Body of pancreas (tissue), 4 donors: Measurements from ENCODE around the gene NELFCD.

ENCODE experiments used
- POLR2A ChIP-seq, 3 donors: fragments of 450-650 bp; IDR thresholded peaks; one replicate each; pipeline ENCODE4 v1.6.1; 2016; ENCODE audit warnings: antibody characterized with exemption in 3 of 3, mild to moderate bottlenecking in 2 of 3
- TF ChIP-seq, protein P1 (sequence below), 7 experiments: fragments of 450-650 bp in 4 of 7; fragments of 200-600 bp in 3 of 7; sonication (generic) in 3 of 7; IDR thresholded peaks; one replicate each; pipeline ENCODE4 v1.5.1; 2016 to 2019; ENCODE audit warnings: antibody characterized with exemption in 7 of 7

DNA sequence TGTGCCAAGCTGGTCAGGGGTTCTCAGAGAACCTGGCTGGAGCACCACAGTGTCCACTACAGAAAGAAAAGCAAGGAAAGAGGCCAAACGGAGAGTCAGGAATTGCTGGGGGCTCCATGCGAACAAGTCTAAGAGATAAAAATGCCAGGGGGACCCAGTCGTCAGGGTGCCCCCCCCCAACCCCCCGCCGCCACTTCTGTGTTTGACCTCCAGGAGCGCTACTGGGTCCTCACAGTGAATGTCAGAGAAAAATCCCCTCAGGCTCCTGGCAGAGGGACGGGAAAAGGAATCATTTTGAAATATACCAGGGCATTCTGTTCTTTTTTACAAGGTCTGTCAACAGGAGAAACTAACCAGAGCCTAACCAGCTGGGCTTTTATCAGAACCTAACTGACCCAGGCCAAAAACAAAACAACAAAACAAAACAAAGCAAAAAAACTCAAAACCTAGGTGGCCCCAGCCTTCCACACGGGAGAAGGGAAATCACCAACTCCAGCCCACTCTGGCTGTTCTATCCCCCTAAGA, 17.9 kb upstream of the NELFCD start:
- TF ChIP-seq, protein P1, sequence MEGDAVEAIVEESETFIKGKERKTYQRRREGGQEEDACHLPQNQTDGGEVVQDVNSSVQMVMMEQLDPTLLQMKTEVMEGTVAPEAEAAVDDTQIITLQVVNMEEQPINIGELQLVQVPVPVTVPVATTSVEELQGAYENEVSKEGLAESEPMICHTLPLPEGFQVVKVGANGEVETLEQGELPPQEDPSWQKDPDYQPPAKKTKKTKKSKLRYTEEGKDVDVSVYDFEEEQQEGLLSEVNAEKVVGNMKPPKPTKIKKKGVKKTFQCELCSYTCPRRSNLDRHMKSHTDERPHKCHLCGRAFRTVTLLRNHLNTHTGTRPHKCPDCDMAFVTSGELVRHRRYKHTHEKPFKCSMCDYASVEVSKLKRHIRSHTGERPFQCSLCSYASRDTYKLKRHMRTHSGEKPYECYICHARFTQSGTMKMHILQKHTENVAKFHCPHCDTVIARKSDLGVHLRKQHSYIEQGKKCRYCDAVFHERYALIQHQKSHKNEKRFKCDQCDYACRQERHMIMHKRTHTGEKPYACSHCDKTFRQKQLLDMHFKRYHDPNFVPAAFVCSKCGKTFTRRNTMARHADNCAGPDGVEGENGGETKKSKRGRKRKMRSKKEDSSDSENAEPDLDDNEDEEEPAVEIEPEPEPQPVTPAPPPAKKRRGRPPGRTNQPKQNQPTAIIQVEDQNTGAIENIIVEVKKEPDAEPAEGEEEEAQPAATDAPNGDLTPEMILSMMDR (IDR thresholded peaks at IDR 0.05), result no peak
- TF ChIP-seq POLR2A (IDR thresholded peaks at IDR 0.05), result no peak
